Left lung (tissue), 10 donors: ENCODE measurements around the gene ZDHHC13. TPM values are rescaled to one million over a fixed set of nuclear protein-coding genes. Genes with fewer than 3 reads are reported as not detected.

Source experiments
- ATAC-seq: fragments of 200-7000 bp; cut with Tn5 transposase; one replicate; pipeline ENCODE4 v1.9.1; 2020; ENCODE audit warnings: moderate library complexity
- DNase-seq, 4 donors: peaks; one replicate each; pipeline ENCODE4 v3.0.0-alpha.2; 2013 to 2020
- H3K27ac ChIP-seq, 2 donors: fragments of 200-600 bp; sonication (generic) in 1 of 2; one replicate each; pipeline versions ENCODE4 v1.5.0 to v1.8.0; 2020 to 2021
- H3K27me3 ChIP-seq, 2 donors: fragments of 200-600 bp; sonication (generic) in 1 of 2; one replicate each; pipeline versions ENCODE4 v1.5.0 to v1.8.0; 2020 to 2021
- H3K36me3 ChIP-seq, 2 donors: fragments of 200-600 bp; sonication (generic) in 1 of 2; one replicate each; pipeline versions ENCODE4 v1.5.0 to v1.8.0; 2020 to 2021
- H3K4me1 ChIP-seq, 2 donors: fragments of 200-600 bp; one replicate each; pipeline ENCODE4 v1.8.0; 2021
- H3K4me3 ChIP-seq, 2 donors: fragments of 200-600 bp; sonication (generic) in 1 of 2; one replicate each; pipeline versions ENCODE4 v1.5.0 to v1.8.0; 2020 to 2021; ENCODE audit warnings: mild to moderate bottlenecking in 1 of 2
- H3K9me3 ChIP-seq, 2 donors: fragments of 200-600 bp; sonication (generic) in 1 of 2; one replicate each; pipeline versions ENCODE4 v1.5.0 to v1.8.0; 2020 to 2021
- intact Hi-C, 2 donors: fragments of 100-400 bp; cut with DNase I; formaldehyde crosslinking; loops; one replicate each; pipeline versions ENCODE4 v1.11.2 to v1.14.2; 2022
- polyA plus RNA-seq, 6 donors: library from polyadenylated mRNA; unstranded; fragments of 120-200 nt; gene quantifications; one replicate each; pipeline ENCODE4 v1.2.1, GENCODE V29; 2013; ENCODE audit not compliant: insufficient read length in 6 of 6
- total RNA-seq, 2 donors: library from RNA; stranded (reverse); fragmentation: NEBNext Ultra II Directional; extraction: Animal tissue kit (Norgen Biotek cat#: 25700); gene quantifications; one replicate each; pipeline ENCODE4 v1.2.1, GENCODE V29; 2021
- TF ChIP-seq, protein P1 (sequence below), 2 donors: fragments of 200-600 bp; sonication (generic) in 1 of 2; IDR thresholded peaks; one replicate each; pipeline versions ENCODE4 v1.5.0 to v1.8.0; 2021; ENCODE audit warnings: antibody characterized with exemption in 2 of 2
- donor health status: DM: no; HTN: yes; CAD: no.
- donor health status: DM: no; HTN: no; CAD: no.

Gene ZDHHC13
- total and polyA plus RNA-seq, 8 donors: 13.7 to 37.9 (median 25.0) TPM

DNA sequence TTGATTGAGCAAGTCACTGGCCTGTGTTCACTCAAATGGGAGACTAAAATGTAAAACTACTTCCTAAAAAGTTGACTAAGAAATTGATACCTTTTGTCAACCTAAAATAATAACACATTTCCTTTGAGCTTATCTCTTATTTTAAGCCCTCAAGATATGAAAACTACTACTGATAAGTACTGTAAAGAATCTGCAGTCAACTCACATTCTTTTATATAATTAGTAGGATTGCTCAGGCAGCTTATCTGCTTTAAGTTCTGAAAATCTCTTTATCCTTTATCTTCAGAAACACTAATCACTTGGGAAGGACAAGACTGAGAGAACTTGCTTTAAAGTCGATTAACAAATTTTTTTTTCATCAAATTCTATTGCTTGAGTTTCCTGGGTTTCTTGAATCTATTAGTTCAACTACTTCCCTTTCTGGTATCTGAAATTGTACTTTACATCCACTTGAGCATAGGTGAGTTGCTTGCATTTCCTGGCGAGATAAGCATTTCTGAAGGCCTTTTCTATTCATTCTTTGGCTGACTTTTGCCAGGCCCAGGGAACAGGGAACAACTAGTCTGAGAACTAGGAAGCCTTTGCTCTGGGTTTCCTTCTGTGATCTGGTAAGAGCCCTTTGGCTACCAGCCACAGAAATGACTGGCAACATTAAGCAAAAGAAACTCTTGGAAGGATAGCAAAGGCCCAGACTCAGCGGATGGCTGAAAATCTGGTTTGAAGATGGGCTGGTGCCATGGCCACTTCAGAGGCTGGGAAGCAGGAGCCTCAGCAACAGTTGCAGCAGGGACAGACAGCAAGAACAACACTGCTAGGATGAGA is 104.1 kb downstream of the ZDHHC13 start:
- DNase-seq: peak in 2 of 4 donors; percentile 46 to 60
- peaks cover 0 to 12% of the 10 kb centered on the region in 2 donors for H3K36me3 ChIP-seq
- H3K9me3 ChIP-seq: no peaks in the 10 kb centered on the region
- no peaks in the 10 kb centered on the region for H3K27me3 ChIP-seq
- TF ChIP-seq, protein P1, sequence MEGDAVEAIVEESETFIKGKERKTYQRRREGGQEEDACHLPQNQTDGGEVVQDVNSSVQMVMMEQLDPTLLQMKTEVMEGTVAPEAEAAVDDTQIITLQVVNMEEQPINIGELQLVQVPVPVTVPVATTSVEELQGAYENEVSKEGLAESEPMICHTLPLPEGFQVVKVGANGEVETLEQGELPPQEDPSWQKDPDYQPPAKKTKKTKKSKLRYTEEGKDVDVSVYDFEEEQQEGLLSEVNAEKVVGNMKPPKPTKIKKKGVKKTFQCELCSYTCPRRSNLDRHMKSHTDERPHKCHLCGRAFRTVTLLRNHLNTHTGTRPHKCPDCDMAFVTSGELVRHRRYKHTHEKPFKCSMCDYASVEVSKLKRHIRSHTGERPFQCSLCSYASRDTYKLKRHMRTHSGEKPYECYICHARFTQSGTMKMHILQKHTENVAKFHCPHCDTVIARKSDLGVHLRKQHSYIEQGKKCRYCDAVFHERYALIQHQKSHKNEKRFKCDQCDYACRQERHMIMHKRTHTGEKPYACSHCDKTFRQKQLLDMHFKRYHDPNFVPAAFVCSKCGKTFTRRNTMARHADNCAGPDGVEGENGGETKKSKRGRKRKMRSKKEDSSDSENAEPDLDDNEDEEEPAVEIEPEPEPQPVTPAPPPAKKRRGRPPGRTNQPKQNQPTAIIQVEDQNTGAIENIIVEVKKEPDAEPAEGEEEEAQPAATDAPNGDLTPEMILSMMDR (IDR thresholded peaks at IDR 0.05): no peak
- no peak overlapping the region for H3K27ac ChIP-seq
- peak; percentile 85 for ATAC-seq
- no peaks in the 10 kb centered on the region for H3K4me1 ChIP-seq
- intact Hi-C loops: no loop called here
- no peak overlapping the region for H3K4me3 ChIP-seq

DNA sequence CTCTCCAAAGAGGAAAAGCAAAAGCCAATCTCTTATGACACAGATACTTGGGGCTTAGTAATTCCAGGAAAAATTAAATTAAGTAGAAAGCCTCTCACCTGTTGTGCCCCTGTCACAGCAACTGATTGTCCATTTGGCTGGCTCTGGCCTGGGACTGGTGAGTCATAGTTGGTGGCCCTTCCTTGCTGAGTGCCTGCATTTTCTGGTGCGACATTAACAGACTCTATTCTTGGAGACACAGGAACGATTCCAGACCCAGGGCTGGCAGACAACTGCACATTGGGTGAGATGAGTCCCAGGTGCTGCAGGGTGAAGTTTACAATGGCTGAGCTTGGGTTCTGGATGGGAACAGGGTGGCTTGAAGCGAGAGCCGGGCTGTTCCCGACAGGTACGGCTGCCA is 108.2 kb downstream of the ZDHHC13 start:
- no peaks in the 10 kb centered on the region for H3K9me3 ChIP-seq
- H3K4me3 ChIP-seq: no peak overlapping the region
- TF ChIP-seq, protein P1 (IDR thresholded peaks at IDR 0.05): no peak
- DNase-seq (no peak), ATAC-seq (no peak)
- intact Hi-C loops: no loop called here
- H3K27me3 ChIP-seq: no peaks in the 10 kb centered on the region
- no peak overlapping the region for H3K27ac ChIP-seq
- peaks cover 0 to 27% of the 10 kb centered on the region in 2 donors for H3K36me3 ChIP-seq
- H3K4me1 ChIP-seq: no peaks in the 10 kb centered on the region

DNA sequence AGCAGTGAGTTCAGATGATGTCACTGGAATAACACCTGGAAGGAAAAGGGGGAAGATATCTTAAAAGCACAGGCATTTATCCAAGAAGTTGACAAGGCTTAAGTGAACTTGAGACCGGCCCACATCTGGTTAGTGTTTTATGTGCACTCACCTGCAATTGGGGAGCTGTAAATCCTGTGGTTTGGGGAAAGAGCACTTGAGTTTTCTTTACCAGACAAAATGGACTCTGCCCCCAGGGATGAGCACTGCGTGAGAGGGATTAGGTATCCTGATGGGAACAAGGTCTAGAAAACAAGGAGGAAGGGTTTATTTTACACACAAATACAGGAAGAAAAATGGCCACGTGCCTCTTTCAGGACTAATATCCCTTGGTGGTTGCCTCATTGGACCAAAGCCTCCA is 108.6 kb downstream of the ZDHHC13 start:
- Histone ChIP-seq H3K27ac (no peak overlapping the region), H3K36me3 (peaks cover 0 to 27% of the 10 kb centered on the region in 2 donors), H3K4me3 (no peak overlapping the region), H3K27me3 (no peaks in the 10 kb centered on the region), H3K9me3 (no peaks in the 10 kb centered on the region), H3K4me1 (no peaks in the 10 kb centered on the region)
- DNase-seq (no peak), ATAC-seq (no peak)
- intact Hi-C loops: no loop called here
- TF ChIP-seq, protein P1 (IDR thresholded peaks at IDR 0.05): no peak

Other genes starting within 250 kb of the ZDHHC13 start
- not detected for gene MRGPRX1, start 177.8 kb upstream of the ZDHHC13 start, total RNA-seq
- not detected for gene MRGPRX1, start 177.8 kb upstream of the ZDHHC13 start, polyA plus RNA-seq
- not detected for gene MRGPRX2, start 56.5 kb upstream of the ZDHHC13 start, total RNA-seq
- gene MRGPRX2, start 56.5 kb upstream of the ZDHHC13 start, polyA plus RNA-seq: not detected
- gene CSRP3, start 84.8 kb downstream of the ZDHHC13 start, total RNA-seq: under 1 TPM in 1 of 2 donors, not detected in 1; 0.42 TPM
- 1 to 10 TPM in 1 of 6 donors, under 1 TPM in 5; 0.23 to 1.4 (median 0.60) TPM for gene CSRP3, start 84.8 kb downstream of the ZDHHC13 start, polyA plus RNA-seq
- 1 to 10 TPM; 2.3 to 3.2 TPM for gene E2F8, start 123.8 kb downstream of the ZDHHC13 start, total RNA-seq
- gene E2F8, start 123.8 kb downstream of the ZDHHC13 start, polyA plus RNA-seq: 10 to 100 TPM; 25.2 to 79.7 (median 45.0) TPM